ENCODE data around the gene CLNS1A.
"Not testable (repeated sequence)": the region's sequence is repeated elsewhere in the genome, so short reads cannot be mapped to it uniquely, and the experiment has no call there.

The CLNS1A gene

DNA sequence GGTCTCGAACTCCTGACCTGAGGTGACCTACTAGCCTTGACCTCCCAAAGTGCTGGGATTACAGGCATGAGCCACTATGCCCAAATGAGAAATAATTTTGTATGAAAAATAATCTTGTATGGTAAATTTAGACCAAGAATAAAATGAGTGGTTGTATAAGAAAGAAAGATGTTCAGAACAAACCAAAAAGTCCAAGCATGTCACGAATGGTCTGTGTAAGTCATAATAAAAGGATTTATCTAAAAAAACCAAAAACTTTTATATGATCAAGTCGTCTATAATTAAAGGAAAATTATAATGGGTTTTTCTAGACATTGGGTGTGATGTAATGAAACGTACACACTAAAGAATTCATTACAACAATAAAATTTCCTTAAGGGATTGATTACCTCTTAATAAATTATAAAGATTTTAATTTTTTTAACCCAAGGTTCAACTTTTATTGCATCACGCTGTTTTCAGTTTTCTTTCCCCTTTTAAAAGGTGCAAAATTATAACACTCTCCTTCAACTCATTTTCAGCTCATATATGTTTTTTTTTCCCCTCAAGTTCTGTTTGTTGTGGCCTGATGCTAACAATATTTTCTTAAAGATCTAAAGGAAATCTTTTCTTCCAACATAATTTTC lies 56.8 kb downstream of the CLNS1A start:
- TF ChIP-seq, protein P1, sequence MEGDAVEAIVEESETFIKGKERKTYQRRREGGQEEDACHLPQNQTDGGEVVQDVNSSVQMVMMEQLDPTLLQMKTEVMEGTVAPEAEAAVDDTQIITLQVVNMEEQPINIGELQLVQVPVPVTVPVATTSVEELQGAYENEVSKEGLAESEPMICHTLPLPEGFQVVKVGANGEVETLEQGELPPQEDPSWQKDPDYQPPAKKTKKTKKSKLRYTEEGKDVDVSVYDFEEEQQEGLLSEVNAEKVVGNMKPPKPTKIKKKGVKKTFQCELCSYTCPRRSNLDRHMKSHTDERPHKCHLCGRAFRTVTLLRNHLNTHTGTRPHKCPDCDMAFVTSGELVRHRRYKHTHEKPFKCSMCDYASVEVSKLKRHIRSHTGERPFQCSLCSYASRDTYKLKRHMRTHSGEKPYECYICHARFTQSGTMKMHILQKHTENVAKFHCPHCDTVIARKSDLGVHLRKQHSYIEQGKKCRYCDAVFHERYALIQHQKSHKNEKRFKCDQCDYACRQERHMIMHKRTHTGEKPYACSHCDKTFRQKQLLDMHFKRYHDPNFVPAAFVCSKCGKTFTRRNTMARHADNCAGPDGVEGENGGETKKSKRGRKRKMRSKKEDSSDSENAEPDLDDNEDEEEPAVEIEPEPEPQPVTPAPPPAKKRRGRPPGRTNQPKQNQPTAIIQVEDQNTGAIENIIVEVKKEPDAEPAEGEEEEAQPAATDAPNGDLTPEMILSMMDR (IDR thresholded peaks at IDR 0.05; ENCODE audit: low read depth, low read length, poor library complexity, severe bottlenecking) = no peak
- TF ChIP-seq EZH2phosphoT487 (IDR thresholded peaks at IDR 0.05; ENCODE audit: borderline replicate concordance, low read length) = no peak
- H3K79me2 ChIP-seq (ENCODE audit: control insufficient read depth, low read length) = no peaks in the 10 kb centered on the region
- H3K27me3 ChIP-seq (ENCODE audit: control insufficient read depth, low read length) = no peaks in the 10 kb centered on the region
- H3K4me1 ChIP-seq (ENCODE audit: control insufficient read depth, low read length) = no peaks in the 10 kb centered on the region
- H3K4me3 ChIP-seq (ENCODE audit: low read length) = no peak overlapping the region
- H3K36me3 ChIP-seq (ENCODE audit: control insufficient read depth, low read length) = no peaks in the 10 kb centered on the region
- no peaks in the 10 kb centered on the region for H3K9me2 ChIP-seq (replicated peaks; ENCODE audit: control insufficient read depth, low read length)
- H3K27ac ChIP-seq (ENCODE audit: low read depth, low read length) = no peak overlapping the region
- no peak overlapping the region for H3K4me2 ChIP-seq (ENCODE audit: low read length)
- H4K20me1 ChIP-seq (ENCODE audit: control insufficient read depth, insufficient read depth, low read depth, low read length) = no peaks in the 10 kb centered on the region
- H3K9me3 ChIP-seq (ENCODE audit: control insufficient read depth, insufficient read depth, low read length) = peaks cover 20% of the 10 kb centered on the region; the same call in 1 of the 2 replicates
- H3F3A ChIP-seq (ENCODE audit: control insufficient read depth, insufficient read depth) = no peaks in the 10 kb centered on the region

DNA sequence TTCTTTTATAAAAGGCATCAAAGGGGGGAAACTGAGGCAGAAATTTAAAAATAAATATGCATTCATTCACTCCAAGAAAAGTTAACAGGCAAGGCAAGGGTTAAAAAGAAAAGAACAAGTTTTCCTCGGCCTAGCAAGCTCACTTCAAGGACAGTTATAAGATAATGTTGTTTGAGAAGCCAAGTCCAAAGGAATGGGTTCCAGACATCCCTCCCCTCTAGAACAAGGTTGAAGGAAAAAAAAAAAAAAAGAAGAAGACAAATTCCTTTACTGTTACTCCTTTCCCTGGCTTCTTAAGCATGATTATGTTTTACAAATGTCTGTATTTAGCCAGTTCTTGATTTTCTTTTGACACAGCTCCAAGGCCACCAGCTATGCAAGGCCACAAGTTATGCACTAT lies 62.2 kb downstream of the CLNS1A start:
- not testable (repeated sequence) for H3K27me3 ChIP-seq (ENCODE audit: control insufficient read depth, low read length); H3K4me2 ChIP-seq (ENCODE audit: low read length); H4K20me1 ChIP-seq (ENCODE audit: control insufficient read depth, insufficient read depth, low read depth, low read length); H3K79me2 ChIP-seq (ENCODE audit: control insufficient read depth, low read length); H3K4me3 ChIP-seq (ENCODE audit: low read length); H3F3A ChIP-seq (ENCODE audit: control insufficient read depth, insufficient read depth); H3K27ac ChIP-seq (ENCODE audit: low read depth, low read length); H3K9me2 ChIP-seq (replicated peaks; ENCODE audit: control insufficient read depth, low read length); H3K4me1 ChIP-seq (ENCODE audit: control insufficient read depth, low read length); H3K9me3 ChIP-seq (ENCODE audit: control insufficient read depth, insufficient read depth, low read length); H3K36me3 ChIP-seq (ENCODE audit: control insufficient read depth, low read length)

DNA sequence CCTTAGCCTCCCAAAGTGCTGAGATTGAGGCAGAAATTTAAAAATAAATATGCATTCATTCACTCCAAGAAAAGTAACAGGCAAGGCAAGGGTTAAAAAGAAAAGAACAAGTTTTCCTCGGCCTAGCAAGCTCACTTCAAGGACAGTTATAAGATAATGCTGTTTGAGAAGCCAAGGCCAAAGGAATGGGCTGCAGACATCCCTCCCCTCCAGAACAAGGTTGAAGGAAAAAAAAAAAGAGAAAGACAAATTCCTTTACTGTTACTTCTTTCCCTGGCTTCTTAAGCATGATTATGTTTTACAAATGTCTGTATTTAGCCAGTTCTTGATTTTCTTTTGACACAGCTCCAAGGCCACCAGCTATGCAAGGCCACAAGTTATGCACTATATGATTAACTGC lies 66.7 kb downstream of the CLNS1A start:
- H3K4me3 ChIP-seq (ENCODE audit: low read length) = not testable (repeated sequence)

DNA sequence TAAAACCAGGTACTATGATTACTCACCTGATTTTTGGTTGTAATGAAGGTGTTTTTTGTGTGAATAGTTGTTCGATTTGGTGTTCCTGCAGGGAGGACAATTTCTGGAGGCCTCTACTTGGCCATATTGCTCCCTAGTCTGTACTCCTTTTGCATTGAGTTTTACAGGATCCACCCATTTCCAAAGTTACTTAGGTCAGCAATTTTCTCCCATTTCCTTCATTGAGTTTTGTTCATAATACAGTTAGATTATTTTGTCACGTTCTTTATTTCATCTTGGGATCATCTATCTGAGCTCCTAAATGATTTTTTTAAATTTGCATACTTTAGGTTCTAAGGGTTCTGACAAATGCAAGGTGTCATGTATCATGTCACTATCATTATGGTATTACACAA lies 67.9 kb downstream of the CLNS1A start:
- Histone ChIP-seq H3K4me1 (ENCODE audit: control insufficient read depth, low read length) (no peaks in the 10 kb centered on the region), H3K27me3 (ENCODE audit: control insufficient read depth, low read length) (peaks cover 11% of the 10 kb centered on the region), H3K79me2 (ENCODE audit: control insufficient read depth, low read length) (no peaks in the 10 kb centered on the region), H3K9me2 (replicated peaks; ENCODE audit: control insufficient read depth, low read length) (no peaks in the 10 kb centered on the region), H3F3A (ENCODE audit: control insufficient read depth, insufficient read depth) (no peaks in the 10 kb centered on the region), H3K9me3 (ENCODE audit: control insufficient read depth, insufficient read depth, low read length) (no peaks in the 10 kb centered on the region), H3K27ac (ENCODE audit: low read depth, low read length) (no peak overlapping the region), H3K4me2 (ENCODE audit: low read length) (no peak overlapping the region), H3K36me3 (ENCODE audit: control insufficient read depth, low read length) (no peaks in the 10 kb centered on the region), H3K4me3 (ENCODE audit: low read length) (no peak overlapping the region), H4K20me1 (ENCODE audit: control insufficient read depth, insufficient read depth, low read depth, low read length) (no peaks in the 10 kb centered on the region)
- TF ChIP-seq, protein P1 (IDR thresholded peaks at IDR 0.05; ENCODE audit: low read depth, low read length, poor library complexity, severe bottlenecking) = no peak

More for the DNA sequence above, 66.7 kb downstream of the CLNS1A start:
- H3K9me3 ChIP-seq (ENCODE audit: control insufficient read depth, insufficient read depth, low read length); H3K4me1 ChIP-seq (ENCODE audit: control insufficient read depth, low read length); H4K20me1 ChIP-seq (ENCODE audit: control insufficient read depth, insufficient read depth, low read depth, low read length); H3K4me2 ChIP-seq (ENCODE audit: low read length); H3K9me2 ChIP-seq (replicated peaks; ENCODE audit: control insufficient read depth, low read length); H3K36me3 ChIP-seq (ENCODE audit: control insufficient read depth, low read length); H3F3A ChIP-seq (ENCODE audit: control insufficient read depth, insufficient read depth); H3K79me2 ChIP-seq (ENCODE audit: control insufficient read depth, low read length); H3K27ac ChIP-seq (ENCODE audit: low read depth, low read length): not testable (repeated sequence)
- peaks cover 11% of the 10 kb centered on the region for H3K27me3 ChIP-seq (ENCODE audit: control insufficient read depth, low read length)
